ENCODE results near the gene CYP4F22. TPM values are rescaled to one million over a fixed set of nuclear protein-coding genes. Genes with fewer than 3 reads are reported as not detected.
"Not testable (repeated sequence)": the region's sequence is repeated elsewhere in the genome, so short reads cannot be mapped to it uniquely, and the experiment has no call there.

CYP4F22 gene
- polyA plus RNA-seq, 1 donor = not detected

DNA sequence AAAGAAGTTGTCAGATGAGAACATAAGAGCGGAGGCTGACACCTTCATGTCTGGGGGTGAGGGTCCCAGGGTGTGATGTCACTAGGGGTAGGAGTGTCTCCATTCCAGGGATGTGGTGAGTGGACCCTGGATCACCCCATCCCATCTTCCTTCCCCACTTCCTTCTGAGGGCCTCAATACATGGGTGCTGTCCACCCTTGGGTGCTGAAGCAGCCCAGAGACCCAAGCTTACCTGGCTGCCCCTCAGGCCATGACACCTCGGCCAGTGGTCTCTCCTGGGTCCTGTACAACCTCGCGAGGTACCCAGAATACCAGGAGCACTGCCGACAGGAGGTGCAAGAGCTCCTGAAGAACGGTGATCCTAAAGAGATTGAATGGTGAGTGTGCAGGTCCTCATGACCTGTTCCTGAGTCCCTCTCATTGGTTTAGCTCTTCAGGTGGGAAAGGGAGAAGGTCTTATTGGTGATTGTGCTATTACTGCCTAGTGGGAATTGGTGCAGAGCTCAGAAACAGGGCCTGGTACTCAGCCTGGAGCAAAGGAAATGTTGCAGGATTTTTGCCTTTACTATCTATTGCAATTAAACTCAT lies 69.0 kb downstream of the CYP4F22 start:
- DNase-seq = no peak

DNA sequence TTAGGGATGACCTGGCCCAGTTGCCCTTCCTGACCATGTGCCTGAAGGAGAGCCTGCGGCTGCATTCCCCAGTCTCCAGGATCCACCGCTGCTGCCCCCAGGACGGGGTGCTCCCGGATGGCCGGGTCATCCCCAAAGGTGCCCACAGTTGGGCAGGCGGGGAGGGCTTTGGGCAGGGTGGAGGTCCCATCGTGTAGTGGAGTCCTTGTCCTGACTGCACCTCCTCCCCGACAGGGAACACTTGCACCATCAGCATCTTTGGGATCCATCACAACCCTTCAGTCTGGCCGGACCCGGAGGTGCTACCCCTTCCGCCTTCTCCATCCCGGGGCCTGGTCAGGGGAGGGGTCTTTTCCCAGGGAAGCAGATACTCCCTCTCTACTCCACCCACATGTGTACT lies 75.0 kb downstream of the CYP4F22 start:
- DNase-seq = no peak

DNA sequence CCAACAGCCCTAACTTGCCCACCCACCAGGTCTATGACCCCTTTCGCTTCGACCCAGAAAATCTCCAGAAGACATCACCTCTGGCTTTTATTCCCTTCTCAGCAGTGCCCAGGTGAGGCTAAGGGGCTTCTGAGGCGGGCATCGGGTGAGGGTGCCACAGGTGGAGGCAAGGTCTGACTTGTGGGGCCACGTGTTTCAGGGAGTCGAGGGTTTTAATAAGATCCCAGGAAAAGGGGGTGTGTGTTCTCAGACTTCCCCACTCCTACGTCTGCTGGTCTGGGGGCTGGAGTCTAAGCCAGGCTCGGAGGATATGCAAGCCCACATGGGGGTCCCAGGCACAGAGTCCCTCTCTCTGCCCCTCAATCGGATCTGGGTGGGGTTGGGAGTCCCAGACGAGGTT lies 75.8 kb downstream of the CYP4F22 start:
- no peak for DNase-seq

DNA sequence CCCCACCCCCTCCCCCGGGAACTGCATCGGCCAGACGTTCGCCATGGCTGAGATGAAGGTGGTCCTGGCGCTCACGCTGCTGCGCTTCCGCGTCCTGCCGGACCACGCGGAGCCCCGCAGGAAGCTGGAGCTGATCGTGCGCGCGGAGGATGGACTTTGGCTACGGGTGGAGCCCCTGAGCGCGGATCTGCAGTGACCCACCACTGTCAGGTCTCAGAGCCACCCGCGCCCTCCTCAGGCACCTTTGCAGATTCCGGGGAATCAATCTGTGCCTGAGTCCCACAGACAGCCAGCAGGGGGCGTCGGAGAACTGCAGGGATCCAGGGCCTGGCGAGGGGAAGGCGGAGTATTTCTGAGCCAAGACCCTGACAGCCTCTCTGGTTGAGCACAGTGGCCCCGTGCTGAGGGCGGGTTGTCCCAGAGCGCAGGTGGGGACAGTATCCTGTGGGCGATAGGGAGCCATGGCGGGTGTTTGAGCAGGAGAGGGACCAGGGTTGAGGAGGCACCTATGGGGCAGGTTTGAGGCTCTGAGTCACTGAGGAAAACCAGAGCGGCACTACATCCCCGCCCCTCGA lies 76.3 kb downstream of the CYP4F22 start:
- DNase-seq = peak; percentile 53

DNA sequence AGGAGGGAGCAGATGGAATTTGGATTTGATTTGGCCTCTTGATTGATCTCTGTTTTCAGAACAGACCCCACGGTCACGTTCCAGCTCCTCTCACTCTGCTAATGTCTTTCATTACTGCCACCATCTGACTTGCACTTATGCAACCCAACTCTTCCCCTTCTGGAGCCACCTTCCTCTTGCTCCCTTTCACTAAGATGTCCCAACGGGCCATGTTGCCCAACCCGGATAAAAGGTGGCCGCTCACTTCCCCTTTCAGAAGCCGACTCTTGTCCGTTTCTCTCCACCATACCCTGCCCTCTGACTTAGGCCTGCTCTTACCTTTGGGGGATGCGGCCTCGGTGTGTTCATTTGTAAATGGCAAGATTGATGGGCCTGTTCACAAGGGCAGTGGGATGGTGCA lies 79.3 kb downstream of the CYP4F22 start:
- no peak for DNase-seq

DNA sequence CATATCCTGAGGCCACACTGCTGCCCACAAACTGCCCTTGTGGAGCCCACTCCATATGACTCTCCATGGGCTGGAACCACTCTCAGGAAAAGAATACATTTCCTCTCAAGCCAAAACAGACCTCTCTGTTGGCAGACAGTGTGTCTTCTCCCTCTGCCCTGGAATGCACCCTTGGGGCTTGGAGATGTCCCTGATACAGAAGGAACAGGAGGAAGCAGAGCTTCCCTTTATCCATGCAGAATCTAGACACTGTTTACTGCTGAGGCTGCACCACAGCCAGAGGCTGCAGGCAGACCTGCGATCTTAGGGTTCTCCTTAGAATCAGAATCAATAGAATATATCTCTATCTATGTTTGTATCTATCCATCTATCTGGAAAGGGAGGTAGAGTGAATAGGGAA lies 79.9 kb downstream of the CYP4F22 start:
- DNase-seq = no peak

DNA sequence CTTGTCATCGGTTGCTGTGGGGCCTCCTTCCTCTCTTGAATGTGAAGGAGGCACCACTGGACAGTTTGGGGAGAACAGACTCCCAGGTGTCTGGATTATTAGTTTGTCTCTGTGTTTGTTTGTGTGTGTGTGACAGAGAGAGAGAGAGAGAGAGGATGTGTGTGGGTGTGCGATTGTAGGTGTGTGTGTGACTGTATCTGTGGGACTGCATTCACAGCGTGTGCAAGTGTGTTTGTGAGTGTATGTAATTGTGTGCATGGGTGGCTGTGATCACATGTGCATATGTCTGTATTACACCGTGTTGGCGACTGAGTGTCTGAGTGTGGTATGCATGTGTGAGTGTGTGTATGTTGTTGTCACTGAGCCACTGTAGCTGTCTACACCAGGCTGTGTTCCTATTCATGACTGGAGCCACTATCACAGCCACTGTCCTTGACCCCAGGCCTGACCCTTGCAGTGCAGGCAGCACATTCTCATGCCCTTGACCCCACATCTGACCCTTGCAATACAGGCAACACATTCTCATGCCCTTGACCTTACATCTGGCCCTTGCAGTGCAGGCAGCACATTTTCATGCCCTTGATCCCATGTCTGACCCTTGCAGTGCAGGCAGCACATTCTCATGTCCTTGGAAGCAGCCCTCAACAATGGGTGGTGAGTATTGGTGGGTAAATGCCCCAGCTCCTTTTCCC lies 81.6 kb downstream of the CYP4F22 start:
- no peak for DNase-seq

DNA sequence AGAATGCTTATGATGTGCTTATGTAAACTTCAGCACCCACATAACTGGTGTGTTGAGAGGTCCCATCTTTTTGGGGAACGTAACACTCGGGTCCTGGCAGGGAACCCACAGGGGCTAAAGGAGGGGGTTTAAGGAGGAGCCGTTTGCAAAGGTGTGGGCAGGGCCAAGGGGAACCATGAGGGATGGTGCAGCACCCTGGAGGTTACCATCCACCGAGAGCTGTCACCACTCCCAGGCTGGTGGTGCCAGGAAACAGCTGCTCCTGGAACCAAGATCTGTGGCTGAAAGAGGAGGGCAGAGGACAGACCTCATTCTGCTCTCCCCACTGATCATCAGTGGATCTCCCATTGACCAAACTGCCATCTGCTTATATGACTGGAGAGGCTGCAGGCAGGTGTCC lies 83.5 kb downstream of the CYP4F22 start:
- DNase-seq = no peak

DNA sequence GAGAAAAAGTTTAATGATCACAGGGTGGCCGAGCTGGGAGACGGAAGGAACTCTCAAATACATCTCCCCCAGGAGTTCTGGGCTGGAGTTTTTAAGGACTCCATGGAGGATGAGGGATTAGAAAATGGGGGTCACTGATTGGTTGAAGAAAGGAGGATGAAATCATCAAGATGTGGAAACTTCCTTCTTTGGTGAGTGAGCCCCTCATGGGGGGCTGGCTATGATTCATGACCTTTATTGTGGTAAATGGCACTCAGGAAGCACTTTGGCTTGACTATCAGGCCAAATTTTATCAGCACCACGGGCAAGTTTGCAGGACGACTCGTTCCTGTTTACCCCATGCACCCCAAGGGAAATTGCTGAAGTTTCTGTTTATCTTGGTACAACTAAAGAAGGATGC lies 84.2 kb downstream of the CYP4F22 start:
- not testable (repeated sequence) for DNase-seq

DNA sequence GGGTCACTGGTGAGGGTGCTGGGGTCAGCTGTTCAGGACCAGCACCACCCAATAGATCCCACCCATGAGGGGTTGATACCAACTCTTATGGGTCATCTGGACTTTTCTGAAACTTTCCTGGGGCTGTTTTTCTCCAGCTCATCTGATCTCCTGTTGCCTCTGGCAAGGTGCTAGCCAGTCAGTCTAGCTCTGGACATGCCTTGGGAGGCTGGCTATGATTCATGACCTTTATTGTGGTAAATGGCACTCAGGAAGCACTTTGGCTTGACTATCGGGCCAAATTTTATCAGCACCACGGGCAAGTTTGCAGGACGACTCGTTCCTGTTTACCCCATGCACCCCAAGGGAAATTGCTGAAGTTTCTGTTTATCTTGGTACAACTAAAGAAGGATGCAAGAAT lies 85.4 kb downstream of the CYP4F22 start:
- not testable (repeated sequence) for DNase-seq

DNA sequence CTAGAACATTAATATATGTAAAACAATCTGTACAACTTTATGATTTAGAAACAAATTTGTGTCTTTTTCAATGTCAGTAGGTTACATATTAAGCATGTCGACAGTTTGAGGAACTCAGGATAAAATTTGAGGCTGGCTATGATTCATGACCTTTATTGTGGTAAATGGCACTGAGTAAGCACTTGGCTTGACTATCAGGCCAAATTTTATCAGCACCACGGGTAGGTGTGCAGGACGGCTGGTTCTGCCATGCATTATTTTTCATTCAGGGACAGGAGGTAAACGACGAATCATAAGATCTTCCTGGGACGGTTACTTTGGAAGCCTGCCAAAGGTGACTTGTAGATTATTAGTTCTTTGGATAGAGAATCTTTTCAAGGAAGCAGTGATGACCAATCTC lies 86.7 kb downstream of the CYP4F22 start:
- DNase-seq = no peak

Other genes with a start within 250 kb of the CYP4F22 start
- gene BRD4, start 176.0 kb upstream of the CYP4F22 start, polyA plus RNA-seq (ENCODE audit: insufficient read length) = 47.5 TPM
- gene AKAP8, start 128.7 kb upstream of the CYP4F22 start, polyA plus RNA-seq (ENCODE audit: insufficient read length) = 22.1 TPM
- gene AKAP8L, start 89.5 kb upstream of the CYP4F22 start, polyA plus RNA-seq (ENCODE audit: insufficient read length) = 91.1 TPM
- gene WIZ, start 58.6 kb upstream of the CYP4F22 start, polyA plus RNA-seq (ENCODE audit: insufficient read length) = 39.5 TPM
- 1.7 TPM for gene RASAL3, start 44.0 kb upstream of the CYP4F22 start, polyA plus RNA-seq (ENCODE audit: insufficient read length)
- not detected for gene PGLYRP2, start 29.0 kb upstream of the CYP4F22 start, polyA plus RNA-seq (ENCODE audit: insufficient read length)
- gene CYP4F8, start 106.7 kb downstream of the CYP4F22 start, polyA plus RNA-seq (ENCODE audit: insufficient read length) = not detected
- 0.08 TPM for gene CYP4F3, start 132.4 kb downstream of the CYP4F22 start, polyA plus RNA-seq (ENCODE audit: insufficient read length)
- gene CYP4F12, start 164.6 kb downstream of the CYP4F22 start, polyA plus RNA-seq (ENCODE audit: insufficient read length) = 1.8 TPM
- not detected for gene OR10H2, start 219.5 kb downstream of the CYP4F22 start, polyA plus RNA-seq (ENCODE audit: insufficient read length)
- gene OR10H3, start 229.5 kb downstream of the CYP4F22 start, polyA plus RNA-seq (ENCODE audit: insufficient read length) = not detected

Measured in hindlimb muscle (tissue), 1 donor.